NCI-H1105 (cell line): ENCODE data around the gene CACNA2D4.

ENCODE experiments used
- DNase-seq: peaks from one replicate; lab custom pipeline; 2025; lab: John Stamatoyannopoulos, UW

CACNA2D4 gene

DNA sequence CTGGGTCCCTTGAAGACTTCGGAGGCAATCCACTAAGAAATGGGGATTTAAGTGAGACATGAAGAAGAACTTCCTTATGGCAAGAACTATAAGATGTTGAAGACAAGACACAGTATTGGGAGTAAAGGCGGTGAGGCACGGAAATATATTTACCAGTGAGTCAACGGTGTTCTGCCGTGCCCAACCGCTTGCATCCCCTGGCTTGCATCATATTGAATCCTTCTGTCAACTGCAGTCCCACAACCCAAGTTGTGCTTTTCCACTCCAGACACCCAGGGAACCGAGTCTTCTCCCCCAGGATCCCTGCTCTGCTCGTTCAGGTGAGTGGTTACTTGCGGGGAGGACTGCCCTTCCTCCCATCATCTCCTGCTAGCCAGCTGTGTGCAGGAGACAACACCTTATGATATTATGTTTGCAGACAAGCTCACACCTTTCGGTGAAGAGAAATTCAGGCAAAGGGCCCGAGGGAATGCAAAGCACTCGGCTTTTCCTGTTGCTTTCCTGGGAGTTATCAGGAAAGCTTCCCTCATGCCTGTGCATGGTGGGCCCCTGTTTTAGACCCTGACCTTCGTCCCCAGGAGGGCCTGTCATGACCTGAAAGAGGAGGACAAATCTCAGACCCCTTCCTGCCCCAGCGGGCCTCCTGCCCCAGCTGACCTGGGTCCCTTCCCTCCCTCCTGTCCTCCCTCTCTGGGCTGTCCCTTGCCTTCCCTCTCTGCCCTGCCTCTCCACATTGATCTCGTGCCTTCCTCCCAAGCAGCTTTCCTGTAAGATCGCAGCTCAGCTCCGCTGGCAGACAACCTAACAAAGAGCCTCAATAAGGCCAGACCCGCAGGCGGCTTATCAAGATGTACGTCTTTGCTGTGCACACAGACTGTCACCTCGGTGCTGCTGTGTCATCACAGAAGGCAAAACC, 102.4 kb downstream of the CACNA2D4 start:
- no peak for DNase-seq

DNA sequence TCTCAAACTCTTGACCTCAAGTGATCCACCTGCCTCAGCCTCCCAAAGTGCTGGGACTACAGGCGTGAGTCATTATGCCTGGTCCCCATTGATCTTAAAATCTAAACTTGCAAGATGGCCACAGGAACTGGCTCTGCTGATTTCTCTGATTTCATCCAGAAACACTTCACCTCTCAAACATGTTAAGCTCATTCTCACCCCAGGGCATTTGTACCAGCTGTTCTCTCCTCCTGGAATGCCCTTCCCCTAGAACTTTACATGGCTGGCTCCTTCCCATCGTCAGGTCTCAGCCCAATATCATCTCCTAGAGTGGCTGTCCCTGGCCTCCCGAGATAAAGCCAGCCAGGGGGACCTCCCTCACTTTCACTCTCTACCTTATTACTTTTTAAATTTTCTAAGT, 103.3 kb downstream of the CACNA2D4 start:
- no peak for DNase-seq

DNA sequence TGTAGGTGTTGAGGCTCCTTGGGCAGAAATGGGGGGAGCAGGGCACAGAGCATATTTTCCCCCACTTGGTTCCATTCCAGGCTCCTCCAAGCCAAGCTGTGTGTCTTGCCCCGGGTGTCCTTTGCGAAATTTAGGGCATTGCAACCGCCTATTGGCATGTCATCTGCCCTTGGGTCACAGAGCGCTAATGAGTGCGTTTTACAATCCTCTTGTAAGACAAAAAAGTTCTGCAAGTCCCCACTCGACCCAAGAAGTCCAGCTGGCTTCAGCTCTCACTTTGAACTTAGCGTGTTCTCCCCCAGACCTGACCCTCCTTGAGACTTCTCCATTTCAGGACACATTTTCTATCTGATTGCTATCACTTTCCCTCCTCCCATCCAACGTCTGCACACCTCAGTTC, 104.2 kb downstream of the CACNA2D4 start:
- DNase-seq, result no peak

DNA sequence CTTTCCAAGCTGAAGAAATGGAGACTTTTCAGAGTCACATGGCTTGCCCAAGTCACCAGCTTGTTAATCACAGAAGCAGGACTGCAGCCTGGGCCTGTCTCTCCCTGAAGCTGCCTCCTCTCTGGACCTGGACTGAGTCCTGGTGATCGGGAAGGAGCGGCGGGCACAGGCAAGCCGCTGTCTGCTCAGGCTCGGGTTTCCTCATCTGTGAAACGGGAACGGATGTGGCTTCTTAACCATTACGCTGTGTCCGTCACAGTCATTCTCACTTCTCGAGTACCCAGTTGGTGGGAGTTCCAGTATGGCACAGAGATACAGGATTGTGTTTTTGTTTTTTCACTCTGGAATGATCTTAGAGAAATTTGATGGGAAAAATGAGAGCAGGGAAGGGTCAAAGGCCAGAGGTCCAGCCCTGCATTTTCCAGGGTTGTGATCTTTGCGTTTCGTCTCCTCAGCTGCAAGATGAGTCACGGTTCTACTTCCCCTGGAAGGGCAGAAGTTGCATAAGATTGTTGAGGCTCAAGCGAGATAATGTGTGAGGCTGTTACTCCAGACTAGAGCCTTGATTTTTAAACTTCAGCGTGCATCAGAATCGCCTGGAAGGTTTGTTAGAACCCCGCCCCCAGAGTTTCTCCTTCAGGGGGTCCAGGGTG, 105.7 kb downstream of the CACNA2D4 start:
- no peak for DNase-seq

DNA sequence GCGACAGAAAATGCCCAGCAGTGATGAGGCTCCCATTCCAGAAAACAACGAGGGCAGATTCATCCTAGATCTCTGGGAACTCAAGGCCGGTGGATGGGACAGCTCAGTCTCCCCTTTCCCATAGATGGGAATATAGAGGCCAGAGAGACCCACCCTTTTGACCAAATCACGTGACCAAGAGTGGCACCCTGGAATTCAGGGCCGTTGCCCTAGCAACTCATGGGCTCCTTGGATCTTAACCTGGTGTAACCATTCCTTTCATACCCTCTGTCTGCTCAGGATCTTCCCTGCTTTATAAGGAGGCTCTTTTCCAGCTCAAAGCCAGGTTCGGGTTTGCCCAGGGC, 106.5 kb downstream of the CACNA2D4 start:
- no peak for DNase-seq

DNA sequence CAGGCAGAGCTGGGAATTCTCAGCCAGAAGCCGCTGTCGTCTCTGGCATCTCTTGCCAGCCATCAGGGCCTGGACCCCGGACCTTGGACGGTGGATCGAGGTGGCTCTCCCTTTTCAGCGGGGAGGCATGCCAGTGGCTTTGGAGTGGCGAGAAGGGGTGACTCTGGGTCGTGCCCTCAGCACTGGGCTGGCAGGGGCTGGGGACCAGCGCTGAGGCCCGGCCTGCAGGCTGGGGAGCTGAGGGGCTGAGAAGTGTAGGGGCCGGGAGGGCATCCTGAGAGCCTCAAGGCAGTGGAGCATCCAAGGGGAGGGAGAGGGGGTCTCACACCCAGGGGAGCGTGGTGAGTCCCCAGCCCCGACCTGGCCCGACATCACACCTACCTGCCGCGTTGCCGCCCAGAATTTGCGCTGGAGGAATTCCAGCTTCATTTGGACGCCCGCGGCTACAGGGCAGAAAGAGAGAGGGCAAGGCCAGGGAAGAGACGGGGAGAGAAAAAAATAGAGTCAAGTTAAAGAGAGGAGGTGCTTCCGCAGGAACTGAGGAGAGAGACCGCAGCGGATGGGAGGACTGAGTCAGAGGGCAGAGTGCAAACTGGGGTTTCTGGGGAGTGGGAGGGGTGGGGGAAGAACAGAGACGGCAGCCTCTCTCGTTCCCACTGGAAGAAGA, 107.0 kb downstream of the CACNA2D4 start:
- no peak for DNase-seq

DNA sequence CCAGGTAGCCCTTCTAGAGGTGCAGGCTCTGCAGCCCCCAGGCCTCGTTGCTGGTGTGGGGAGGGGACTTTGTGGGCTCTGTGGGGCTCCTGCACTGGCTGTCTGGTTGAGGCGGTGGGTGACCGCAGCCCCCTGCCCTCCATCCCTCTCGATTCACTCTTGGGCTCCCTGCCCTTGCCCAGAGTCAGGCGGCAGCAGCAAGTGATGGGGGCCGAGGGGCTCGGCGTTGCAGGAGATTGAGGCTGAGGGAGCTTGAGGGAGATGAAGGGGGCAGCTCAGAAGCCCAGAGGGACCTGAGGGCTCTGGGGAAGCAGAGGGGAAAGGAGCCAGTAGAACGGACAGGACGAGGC, 107.5 kb downstream of the CACNA2D4 start:
- DNase-seq, result no peak

DNA sequence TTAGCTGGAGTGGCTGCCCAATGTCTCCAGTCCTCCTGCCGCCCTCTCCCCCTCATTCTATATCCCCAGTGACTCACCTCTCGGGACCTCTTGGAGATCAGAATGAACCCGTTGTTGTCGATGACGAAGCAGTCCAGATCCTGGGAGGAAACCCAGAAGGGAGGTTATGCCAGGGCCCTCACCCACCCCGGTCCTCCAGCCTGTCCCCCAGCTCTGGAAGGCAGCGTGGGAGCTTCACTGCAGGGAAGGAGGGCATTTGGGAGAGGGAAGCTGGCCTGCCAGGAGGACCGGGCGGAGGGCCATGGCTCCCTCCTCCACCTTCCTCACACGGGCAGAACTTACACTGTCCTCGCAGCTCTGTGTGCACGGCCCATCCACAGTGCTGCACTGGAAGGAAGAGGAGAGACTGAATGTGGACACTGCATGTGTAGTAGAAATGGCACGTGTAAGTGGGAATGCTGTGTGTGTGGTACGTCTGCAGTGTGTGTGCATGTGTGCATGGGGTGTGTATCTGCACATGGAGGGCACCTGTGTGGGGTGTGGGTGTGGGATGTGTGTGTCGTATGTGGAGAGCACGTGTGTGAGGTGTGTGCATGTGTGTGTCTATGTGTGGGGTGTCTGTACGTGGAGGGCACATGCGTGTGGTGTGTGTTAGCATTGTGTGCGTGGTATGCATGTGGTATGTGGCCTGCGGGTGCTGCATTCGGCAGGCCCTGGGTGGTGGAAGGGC, 108.1 kb downstream of the CACNA2D4 start:
- no peak for DNase-seq

DNA sequence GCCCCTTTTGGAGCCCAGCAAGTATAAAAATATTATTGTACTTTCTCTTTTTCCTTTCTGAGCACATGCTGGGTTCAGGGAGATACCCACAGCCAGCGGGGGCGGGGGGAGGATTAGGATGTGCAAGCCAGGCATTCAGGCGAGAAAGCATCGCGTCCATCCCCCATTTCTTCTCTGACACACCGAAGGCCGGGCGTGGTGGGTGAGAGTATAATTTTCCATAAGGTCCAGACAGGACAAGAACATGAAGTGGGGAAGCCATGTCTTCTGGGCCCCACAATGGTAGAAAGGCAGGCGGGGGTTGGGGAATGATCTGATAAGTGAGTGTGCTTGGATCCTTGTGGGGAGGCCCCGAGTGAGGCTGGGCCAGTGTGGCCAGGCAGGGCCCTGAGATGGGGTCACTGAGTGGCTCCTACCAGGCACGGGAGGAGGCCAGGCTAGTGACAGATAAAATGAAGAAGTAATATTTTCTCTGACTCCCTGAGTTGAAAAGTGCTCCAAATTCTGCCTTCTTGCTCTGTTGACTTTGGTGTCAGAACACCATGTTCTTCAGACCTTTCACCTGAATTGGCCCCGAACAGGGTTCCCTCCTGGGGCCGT, 108.8 kb downstream of the CACNA2D4 start:
- DNase-seq, result no peak

DNA sequence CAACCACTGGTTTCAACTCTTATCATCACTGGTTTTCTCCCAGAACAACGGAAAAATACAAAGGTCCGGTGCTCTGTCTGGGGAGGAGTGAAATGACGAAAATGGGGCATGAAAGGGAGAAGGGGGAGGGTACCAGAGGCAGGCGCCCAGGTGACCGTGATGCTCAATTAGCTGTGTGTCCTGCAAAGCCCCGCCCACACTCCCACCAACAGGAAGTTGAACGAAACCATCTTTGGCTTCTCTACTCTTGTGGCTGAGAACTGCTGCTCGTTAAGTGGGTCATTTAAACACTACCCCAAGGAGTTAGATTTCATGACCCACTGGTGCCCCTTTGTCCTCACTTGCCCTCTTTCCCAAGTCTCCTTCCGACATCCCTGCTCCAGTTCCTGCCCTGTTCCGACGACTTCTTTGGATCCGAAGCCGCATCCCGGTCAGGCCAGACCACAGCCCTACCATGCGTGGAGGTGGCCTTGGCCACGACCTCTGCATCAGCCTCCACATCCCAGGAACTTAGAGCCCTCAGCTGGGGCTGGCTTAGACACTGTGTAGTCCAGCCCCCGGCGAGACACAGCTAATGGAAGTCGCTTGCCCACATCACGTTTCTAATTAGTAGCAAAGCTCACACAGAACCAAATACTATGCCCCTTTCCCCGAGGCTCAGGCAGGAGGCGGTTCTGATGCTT, 109.5 kb downstream of the CACNA2D4 start:
- DNase-seq, result no peak

DNA sequence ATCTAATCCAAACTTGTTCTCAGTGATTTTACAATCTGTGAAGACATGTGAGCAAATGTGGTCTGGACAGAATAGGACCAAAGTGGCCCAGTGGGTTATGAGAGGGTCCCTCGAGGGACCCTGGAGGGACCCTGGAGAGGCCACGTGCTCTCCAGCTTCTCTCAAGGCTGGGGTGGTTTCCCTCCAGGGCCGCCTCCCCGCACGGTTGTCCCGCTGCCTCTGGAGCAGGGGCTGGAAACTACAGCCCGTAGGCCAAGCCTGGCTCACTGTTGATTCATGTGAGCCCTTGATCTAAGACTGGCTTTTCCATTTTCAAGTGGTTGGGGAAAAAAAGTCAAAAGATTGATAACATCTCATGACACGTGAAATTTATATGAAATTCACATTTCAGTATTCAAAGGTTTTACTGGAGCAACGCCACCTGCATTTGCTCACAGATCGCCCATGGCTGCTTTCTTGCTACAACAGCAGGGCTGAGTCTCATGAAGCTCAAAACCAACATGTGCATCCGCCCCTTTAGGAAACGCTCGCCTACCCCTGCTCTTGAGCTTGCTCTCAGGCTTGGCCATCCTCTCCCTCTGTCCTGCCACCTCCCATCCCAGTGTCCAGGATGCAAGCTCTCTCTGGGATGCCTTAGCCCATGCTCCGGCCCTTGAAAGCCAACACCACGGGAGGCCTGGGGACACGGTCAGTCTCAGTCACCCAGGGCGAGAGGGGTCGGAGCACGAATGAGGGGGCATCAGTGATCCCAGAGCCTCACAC, 110.2 kb downstream of the CACNA2D4 start:
- no peak for DNase-seq

DNA sequence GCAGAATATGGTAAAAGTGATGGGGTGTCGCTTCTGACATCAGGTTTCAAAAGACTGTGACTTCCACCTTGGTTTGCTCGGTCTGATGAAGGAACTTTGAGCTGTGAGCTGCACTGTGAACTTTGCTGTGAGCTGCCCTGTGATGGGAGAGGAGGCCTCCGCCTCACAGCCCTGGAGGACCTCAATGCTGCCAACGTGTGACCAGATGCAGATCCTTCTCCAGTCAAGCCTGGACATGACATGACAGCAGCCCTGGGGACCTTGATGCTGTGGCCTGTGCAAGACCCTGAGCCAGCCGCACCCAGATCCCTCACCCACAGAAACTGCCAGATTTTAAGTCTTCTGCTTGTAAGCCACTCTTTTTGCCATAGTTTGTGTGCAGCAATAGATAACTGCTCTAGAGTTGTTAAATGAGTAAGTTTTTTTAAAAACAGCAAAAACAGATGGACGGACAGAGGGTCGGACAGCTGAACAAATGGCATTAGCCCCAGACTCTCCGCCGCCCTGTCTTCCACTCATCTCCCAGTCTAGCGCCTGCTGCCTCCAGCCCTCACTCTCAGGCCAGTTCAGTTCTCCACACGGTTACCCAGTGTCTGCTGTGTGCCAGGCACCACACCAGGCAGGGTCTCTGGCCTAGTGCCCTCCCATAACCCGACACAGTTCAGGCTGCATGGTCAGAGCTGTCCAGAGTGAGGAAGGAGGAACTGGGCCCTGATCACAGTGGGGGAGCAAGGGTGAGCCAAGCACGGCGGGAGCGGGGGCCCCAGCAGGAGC, 111.2 kb downstream of the CACNA2D4 start:
- no peak for DNase-seq

DNA sequence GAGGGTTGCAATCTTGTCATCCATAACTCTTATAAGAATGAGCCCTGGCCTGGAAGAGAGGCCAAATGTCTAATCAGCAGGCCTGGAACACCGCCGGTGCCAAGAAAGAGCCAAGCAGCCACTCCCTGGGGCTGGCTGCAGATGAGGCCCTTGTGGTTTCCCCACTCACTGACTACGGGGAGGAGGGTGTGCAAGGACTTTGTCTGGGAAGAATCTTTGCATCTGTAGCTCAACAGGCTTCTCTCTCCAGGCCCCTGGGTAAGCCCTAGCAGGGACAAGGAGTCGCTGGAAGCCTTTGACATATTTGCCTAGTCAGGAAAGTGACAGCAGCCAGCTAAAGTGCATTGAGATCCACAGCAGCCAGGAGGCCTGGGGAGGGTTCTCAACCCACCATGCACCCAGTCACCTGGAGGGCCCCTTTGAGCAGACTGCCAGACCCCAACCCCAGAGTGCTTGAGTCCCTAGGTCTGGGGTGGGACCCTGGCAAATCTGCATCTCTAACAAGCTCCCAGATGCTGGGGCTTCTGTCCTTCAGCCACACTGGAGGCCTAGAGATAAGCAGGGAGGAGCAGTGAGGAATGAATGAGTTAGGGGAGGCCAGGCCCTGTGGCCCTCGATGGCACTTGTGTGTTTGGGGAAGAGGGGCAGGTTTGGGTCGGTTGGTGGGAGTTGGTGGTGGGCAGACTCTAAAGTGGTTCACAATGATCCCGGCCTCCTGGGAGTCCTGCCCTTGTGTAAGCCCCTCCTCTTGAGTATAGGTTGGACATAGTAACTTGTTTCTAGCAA, 112.0 kb downstream of the CACNA2D4 start:
- no peak for DNase-seq

DNA sequence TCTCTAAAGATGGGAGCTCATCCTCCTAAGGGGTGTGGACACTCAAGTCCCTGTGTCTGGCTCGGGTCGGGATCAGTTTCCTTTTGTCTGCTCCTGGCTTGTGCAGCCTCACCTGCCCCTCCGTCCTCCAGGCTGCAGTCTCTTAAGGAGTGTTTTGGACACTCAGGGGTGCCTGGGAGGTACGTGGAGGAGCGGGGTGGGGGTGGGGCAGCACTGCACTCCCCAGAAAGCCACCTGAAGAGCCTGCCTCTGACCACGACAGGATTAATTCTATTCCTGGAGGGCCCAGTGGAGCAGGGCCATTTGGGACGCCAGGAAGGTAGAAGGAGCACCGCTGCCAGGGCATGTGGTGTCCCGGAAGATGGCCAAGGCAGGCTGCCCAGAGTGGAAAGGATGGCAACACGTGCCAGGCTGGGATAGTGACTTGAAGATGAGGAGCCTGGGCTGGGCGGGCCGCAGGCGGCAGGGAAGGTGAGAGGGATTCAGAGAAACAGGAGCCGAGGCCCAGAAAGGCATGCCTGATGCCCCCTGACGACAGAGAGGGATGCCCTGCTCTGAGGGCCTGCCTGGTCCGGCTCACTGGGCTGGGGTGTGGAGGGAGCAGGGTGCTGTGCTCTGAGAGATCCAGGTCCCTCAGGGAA, 112.9 kb downstream of the CACNA2D4 start:
- no peak for DNase-seq

DNA sequence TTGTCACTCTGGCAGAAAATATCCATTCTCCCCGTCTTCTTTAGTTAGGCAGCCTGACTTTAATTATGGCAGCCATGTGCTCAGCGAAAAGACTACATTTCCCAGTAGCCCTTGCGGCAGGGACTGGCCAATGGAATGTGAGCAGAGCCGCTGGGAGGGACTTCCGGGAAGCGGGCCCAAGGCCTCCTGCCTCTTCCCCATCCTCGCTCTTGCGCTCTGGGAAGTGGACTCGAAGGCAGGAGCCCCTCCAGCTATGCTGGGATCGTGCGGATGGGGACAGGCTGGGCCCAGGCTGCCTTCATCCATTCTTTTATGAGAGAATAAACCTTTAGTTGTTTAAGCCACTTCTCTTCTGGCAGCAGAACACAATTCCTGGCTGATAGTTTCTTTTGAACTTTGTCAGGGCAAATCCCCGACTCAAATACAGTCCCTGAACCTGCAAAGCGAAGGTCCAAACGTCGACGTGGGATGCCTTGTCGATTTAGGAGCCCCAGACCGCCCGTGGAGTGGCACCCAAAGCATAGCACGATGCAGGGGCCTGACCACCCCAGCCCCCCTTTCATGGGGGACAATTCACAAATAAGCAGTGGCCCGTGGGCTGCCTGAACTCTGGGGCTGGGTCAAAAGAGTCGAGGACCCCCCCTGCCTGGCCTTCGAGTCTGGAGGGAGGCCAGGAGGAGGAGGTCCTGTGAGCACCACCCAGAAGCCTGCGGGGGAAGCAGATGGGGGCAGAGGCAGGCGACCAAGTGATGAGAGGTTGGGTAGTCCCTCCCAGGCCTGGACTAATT, 113.7 kb downstream of the CACNA2D4 start:
- DNase-seq, result peak; percentile 89

DNA sequence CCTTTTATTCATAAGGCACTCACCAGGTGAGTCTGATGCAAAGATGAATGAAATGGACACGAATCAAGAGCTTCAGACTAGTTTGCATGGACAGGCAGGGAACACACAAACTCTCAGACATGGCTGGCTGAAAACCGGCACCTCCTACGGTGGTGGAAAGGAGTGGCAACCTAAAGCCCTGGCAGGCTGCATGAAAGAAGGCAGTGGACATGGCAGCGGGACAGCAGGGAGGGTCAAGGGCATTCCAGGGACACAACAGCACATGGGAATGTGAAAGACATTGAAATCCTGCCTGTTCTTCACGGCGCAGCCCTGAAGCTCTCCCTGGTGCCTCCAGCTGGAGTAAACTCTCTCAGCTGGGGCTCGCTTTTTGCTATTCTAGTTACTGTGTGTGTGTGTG, 114.7 kb downstream of the CACNA2D4 start:
- DNase-seq, result no peak

DNA sequence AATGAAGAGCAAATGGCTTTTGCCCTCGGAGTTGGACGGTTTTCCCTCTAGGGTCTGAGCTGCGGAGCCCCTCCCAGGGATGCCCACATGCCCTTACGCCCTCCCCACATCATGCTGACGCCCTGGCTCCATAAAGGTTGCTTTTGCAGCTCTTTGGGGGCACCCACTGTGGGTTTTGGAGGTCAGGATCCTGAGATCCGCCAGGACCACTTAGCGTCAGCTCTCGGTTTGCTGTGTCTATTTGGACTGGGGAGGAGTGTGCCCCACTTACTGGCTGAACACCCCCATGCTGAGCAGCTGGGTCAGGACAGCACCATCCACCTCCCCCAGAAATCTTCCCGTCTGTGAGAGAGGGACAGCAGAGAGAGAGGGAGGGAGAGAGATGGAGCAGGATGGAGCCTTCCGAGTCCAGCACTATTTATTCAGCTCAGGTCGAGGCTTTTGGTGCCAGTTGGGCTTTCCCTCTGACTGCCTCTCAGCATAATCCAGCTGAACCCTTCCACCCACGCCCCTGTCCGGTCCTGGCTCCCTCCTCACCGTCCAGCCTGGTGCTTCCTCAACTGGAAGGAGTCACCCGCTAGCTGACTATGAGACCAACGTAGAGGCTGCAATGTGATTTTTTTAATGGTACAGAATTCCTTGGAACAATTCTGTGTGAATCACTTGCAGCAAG, 117.0 kb downstream of the CACNA2D4 start:
- DNase-seq, result no peak
